M059J (cell line): ENCODE results near the gene GDPGP1. TPM values are rescaled to one million over a fixed set of nuclear protein-coding genes. Genes with fewer than 3 reads are reported as not detected.
A peak's percentile ranks its signal among the peaks of the same experiment; 100 is the strongest.

Experiments
- DNase-seq: peaks from one replicate; pipeline ENCODE4 v3.0.0-alpha.2; 2012; ENCODE audit warnings: low read depth
- total RNA-seq: library from RNA; depleted of rRNA; stranded (reverse); fragments of >200 nt; shearing (Covaris generic); gene quantifications from 2 replicates; pipeline ENCODE4 v1.2.3, GENCODE V29; 2014

GDPGP1 gene
- total RNA-seq, 1 experiment from 2014 or later: 3.5 TPM

GRCh38 chr15:90203922-90204321, 30.1 kb upstream of the GDPGP1 start:
- DNase-seq: no peak

- no peak for DNase-seq
These were observed 28.8 kb upstream of the GDPGP1 start for GRCh38 chr15:90205050-90205848.

GRCh38 chr15:90205886-90206285, 28.1 kb upstream of the GDPGP1 start:
- DNase-seq: no peak

DNA sequence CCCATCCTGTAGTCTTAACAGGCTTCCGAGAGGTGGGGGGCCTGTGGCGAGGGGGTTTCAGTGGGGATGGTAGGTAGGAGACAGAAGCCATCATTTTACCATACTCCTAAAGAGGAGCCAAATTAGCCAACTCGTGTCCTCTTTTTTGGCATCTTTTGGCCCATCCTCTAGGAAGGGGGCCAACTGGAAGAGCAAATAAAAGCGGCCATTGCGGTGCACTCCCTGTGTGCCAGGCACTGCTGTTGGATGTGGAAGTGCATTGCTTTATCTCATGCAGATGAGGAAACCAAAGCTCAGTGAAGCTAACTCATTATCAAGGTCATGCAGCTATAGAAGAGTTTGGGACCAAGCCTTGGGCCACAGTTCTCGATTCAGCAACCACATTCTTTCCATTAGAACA, 26.8 kb upstream of the GDPGP1 start:
- DNase-seq: no peak

DNA sequence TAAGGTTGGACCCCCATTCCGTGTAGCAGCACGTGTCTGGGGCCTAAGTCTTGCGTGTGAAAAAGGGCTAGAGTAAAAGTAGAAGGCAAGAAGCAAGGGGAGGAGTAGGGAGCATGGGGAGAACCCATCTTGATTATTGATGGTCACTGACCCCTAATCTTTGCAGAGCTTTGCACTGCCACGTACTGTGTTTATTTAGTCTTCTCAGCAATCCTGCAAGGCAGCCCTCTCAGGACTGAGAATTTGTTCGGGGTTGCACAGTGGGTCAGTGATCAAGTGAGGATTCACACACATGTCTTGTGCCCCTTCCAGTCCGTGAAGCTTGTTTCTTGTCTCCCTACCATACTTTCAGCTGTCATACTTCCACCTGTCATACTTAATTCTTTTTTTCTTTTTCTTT, 25.7 kb upstream of the GDPGP1 start:
- DNase-seq: no peak

- no peak for DNase-seq
These were observed 24.4 kb upstream of the GDPGP1 start for GRCh38 chr15:90209591-90209990.

- no peak for DNase-seq
These were observed 23.4 kb upstream of the GDPGP1 start for GRCh38 chr15:90210593-90210992.

GRCh38 chr15:90211009-90211408, 23.0 kb upstream of the GDPGP1 start:
- DNase-seq: no peak

DNA sequence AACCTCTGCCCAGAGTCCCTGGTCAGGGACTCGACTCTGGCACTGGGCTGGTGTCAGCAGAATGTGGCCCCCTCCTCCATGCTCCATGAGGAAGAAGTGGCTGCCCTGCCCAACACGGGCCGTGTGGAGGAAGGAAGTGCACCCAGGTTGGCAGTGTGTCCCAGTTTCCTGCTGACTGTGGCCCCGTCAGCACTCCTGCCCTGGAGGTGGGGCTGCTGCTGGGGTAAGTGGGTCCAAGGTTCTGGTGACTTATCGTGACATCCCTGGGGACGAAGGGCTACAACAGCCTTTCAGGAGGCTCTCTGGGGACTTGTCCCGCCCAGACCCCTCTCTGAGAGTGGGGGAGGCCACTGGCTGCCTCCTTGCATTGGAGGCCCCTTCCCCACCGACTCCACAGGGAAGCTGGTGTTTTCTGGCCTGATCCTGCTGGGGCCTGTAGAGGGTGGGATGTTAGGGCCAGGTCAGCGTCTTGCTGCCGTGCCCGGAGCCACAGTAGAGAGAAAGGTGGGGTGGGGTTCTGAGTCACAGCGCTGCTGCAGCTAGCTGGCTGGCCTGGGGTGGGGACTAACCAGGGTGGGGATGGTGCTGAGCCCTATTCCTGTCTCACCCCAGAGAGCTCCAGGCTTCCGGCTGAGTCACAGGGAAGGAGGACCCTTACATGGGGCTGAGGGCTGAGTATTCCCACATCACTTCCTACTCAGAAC, 22.4 kb upstream of the GDPGP1 start:
- peak; percentile 68 for DNase-seq

DNA sequence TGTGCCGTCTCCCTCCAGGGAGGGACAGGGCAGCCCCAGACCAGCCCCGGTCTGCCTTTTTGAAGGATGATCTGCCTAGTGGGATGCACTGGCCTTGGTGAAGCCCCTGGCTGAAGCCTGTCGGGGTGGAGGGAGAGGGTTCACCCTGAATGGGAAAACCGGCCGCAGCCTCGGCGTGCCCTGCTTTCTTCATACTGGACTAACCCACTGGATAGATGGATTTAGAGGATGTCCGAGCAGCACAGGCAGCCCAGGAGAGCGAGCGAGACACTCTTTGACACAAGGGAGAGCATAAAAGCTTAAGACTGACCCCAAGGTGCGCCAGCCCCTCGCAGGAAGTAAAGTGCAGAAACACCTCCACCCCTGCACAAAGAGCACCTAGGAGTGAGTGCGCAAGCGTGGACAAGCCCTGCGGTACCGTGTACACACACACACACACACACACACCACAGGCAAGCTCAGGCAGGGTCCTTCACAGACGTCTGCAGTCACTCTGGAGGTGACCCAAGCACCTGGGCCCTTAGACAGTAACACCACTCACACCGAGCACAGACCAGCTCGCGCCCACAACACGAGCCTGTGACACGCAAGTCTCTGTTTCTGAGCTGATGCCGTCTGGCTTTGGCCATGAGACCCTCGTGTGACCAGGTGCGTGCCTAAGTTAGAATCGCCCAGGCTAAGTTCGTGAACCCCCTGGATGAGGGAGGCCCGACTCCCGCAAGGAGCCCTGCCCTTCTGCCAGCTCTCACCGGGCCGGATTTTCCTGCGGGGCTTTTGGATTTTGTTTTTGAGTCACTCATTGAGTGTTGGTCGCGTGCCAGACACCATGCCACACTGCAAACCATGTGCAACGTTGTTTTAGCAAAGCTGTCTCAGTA, 21.5 kb upstream of the GDPGP1 start:
- peak; percentile 27 for DNase-seq

DNA sequence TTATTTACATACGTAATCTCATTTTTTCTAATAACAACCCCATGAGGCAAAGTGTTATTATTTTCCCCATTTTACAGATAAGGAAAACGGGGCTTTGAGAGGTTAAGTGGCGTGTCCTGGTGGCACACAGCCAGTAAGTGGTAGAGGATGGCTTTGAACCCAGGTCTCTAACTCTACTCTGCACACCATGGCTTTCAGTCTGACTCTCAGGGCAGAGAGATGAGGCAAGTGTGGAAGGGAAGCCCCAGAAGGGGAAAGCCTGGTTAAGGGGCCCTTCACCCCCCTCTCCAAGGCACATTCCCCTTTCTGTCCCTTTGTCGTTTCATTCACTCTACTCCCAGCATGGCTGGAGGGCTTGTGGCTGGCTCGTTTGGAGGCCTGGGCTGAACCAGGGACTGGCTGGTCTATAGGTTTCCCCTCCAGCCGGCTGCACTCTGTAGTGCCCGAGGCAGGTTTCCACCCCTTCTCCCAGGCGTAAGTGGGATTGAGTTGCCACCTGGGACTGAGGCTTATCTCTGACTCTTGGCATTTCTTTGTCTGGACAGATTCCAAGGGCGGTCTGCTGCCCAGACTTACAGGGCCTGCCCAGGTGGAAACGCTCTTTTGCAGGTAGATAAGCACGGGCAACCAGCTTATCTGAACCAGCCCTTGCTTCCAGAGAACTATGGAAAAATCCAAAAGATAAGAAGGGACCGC, 20.7 kb upstream of the GDPGP1 start:
- DNase-seq: no peak

DNA sequence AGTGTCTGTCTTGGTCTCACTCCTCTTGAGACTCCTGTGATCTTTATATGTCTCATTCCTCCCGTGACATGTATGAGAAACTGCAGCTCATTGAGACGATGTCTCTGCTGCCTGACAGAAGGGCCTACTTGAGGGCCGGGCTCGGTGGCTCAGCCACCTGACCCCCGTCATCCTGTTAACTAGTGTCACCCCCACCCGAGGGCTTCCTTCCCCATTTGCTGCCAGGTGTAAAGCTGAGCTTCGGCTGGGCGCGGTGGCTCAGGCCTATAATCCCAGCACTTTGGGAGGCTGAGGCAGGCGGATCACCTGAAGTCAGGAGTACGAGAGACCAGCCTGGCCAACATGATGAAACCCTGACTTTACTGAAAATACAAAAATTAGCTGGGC, 20.2 kb upstream of the GDPGP1 start:
- no peak for DNase-seq

- no peak for DNase-seq
These were observed 19.3 kb upstream of the GDPGP1 start for GRCh38 chr15:90214553-90215196.

GRCh38 chr15:90217671-90218394, 16.2 kb upstream of the GDPGP1 start:
- no peak for DNase-seq

DNA sequence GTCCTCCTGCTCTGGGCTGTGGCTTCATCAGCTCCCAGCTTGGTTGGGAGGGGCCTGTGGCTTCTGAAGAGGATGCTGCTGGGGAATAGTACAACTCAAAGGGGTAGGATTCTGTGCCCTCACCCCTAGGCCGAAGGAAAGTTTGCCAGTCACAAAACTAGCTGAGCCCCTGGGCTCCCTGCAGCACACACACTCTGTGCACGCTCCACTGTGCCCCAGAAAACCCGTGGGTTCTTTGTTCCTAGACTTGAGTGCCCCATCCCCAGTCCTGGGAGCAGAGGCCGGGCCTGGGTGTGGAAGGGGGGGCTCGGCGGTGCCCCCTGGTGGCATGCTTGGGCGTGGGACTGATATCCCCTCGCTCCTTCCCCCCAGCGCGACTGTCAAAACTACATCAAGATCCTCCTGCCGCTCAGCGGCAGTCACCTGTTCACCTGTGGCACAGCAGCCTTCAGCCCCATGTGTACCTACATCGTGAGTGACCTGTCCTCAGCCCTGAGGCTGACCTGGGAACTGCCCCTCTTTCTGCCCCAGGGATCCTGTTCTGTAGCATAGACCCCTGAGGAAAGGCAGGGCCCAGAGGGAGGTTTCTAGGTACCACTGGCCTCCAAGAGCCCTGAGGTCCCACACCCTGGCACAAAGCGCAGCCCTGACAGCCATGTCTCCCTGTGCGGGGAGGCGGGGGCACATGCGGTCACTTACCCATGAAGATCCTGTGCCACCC, 14.4 kb upstream of the GDPGP1 start:
- no peak for DNase-seq

GRCh38 chr15:90221246-90221900, 12.6 kb upstream of the GDPGP1 start:
- DNase-seq: peak; percentile 63

DNA sequence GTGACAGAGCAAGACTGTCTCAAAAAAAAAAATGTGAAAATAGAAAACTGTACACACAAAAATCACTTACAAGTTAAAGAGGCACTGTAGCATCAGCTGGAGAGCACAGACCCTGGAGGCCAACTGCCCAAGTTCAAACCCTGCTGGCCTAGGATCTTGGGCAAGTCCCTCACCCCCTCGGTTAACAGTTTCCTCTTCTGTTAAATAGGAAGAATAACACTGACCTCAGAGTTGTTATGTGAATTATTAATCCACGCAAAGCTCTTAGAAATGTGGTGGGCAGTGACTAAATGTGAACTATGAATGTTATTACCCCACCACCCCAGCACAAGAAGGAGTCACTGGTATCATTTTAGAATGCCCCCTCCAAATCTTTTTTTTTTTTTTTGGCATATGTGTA, 11.5 kb upstream of the GDPGP1 start:
- DNase-seq: no peak

DNA sequence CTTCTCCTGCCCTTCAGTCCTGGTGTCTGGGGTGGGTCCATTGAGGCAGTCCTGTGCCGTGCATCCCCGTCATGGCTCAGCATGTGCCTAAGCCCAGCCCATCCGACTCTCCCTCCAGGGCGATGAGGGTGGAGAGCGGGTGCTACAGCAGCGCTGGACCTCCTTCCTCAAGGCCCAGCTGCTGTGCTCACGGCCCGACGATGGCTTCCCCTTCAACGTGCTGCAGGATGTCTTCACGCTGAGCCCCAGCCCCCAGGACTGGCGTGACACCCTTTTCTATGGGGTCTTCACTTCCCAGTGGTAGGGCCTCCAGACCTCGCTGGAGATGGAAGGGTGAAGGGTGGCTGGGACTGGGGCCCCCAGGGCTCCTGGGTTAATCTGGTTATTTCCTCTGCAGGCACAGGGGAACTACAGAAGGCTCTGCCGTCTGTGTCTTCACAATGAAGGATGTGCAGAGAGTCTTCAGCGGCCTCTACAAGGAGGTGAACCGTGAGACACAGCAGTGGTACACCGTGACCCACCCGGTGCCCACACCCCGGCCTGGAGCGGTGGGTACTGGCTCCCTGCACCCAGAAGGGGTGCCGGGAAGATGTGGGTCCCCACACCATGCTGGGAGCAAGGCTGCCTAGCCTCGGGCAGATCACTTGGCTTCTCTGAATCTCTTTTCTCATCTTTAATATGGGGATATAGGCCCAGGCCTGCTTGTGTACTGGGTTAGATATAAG, 10.4 kb upstream of the GDPGP1 start:
- no peak for DNase-seq

DNA sequence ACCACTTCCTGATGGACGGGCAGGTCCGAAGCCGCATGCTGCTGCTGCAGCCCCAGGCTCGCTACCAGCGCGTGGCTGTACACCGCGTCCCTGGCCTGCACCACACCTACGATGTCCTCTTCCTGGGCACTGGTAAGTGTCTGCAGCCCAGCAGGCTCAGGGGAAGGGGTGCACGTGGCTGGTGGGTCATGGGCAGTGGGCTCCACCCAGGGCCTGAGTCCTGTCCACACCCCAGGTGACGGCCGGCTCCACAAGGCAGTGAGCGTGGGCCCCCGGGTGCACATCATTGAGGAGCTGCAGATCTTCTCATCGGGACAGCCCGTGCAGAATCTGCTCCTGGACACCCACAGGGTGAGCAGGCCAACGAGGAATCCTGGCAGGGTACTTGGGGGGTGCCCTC, 9.0 kb upstream of the GDPGP1 start:
- no peak for DNase-seq
